ENCODE results near the gene C5orf34.
A peak's percentile ranks its signal among the peaks of the same experiment; 100 is the strongest.
"Not testable (repeated sequence)": the region's sequence is repeated elsewhere in the genome, so short reads cannot be mapped to it uniquely, and the experiment has no call there.

The C5orf34 gene

DNA sequence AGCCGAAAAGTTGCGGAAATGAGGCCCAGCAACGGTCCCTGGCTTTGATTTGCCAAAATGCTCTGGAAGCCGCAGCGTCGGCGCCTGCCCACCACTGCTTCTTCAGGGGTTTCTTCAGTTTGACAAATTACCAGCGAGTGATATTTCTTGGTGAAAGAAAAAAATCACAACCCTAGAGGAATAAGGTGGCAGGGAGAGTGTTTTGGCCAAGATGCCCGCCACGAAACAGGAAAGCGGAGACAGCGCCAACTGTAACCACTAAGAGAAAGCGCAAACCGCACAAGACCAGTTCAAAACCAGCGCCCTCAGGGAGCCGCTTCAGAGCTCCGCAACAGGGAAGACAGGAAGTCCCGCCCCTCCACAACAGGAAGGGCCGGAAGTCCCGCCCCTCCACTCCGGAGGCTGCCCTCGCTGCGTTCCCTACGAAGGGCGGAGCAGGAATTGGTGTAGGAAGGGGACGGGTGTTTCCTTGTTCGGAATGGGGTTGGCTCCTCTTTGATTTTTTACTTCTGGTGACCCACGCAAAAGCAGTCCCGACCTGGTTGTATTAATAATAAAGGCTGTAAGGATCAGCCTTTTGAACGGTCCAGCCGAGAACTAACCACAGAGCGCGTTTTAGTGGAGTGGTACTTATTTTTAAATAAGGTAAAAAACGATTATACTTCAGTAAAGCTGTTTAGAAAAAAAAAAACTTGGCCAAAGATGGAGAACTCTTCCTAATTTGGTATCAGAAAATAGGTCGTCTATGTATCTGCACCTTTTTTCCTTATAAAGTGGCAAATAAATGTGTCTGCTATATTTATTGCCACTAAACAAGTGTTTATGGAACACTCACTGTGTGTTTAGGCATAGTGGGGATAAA is at the start of gene C5orf34:
Gene C5orf34 (minus strand): TSS at position 333 of the 862 bp plus-strand sequence. CDS start 5,809 bp downstream, outside the sequence.
- peak; percentile 98 for DNase-seq

GRCh38 chr5:43564289-43564850 is 49.4 kb upstream of the C5orf34 start:
- no peak for DNase-seq

DNA sequence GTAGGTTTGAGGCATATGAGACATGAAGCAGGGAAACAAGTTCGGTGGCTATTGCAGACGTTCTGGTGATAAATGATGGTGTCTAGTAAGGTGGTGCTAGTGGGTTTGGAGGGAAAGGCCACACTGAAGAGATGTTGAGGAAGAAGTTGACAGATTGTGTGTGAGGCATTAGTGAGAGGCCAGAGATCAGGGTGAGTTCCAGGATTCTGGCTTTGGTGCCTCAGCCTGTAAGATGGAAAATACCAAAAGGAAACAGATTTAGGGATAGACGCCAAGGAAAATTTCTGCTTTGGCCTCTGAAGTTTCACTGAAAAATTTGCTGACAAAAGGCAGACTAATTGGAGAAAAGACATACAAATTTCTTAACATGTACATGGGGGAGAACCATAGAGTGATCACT is 48.4 kb upstream of the C5orf34 start:
- no peak for DNase-seq

DNA sequence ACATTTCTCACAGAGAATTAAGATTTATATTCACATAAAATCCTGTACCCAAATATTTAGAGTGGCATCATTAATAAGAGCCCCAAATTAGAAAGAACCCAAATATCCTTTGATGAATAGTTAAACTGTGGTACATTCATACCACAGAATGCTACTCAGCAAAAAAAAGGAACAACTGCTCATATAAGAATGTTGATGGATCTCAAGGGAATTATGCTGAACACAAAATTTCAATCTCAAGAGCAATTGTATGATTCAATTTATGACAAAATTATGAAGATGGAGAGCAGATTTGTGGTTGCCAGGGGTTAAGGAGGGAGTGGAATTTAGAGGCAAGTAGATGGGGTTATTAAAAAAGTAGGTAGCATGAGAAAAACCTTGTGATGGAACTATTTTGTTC is 46.4 kb upstream of the C5orf34 start:
- no peak for DNase-seq

GRCh38 chr5:43560128-43560527 is 45.2 kb upstream of the C5orf34 start:
- DNase-seq = no peak

DNA sequence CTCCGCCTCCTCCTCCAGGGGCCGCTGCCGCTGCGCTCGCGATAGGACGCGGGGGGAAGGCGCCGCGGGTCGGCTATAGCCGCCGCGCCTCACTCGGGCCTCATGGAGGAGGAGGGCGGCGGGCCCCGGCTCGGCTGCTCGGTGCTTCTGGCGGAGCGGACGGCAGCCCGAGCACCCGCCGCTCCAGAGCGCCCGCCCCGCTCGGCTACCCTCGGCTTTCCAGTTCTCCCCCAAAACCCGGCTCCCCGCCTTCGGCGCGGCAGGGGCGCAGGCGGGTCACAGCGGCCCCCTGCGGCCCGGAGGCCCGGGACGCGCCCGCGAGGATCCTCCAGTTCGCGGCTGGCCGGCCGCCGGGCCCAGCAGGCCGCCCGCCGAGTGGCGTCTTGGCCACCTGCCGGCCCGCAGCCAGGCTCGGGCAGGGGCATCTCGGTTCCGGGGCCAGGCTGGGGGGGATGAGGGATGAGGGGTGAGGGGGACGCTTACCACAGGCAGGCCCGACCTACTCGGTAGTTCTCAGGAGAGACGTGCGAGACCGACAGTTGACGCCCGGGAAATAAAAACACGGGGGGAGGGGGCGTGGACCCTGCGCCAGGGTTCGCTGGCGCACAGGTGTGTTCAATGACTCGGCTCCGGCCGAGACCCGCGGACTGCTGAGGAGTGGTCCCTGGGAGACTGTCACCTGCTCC is 42.1 kb upstream of the C5orf34 start, which contains the start of gene PAIP1:
Gene PAIP1 (minus strand): TSS at position 221 of the 686 bp plus-strand sequence. CDS start 231 bp downstream, outside the sequence.
- DNase-seq = peak; percentile 62

DNA sequence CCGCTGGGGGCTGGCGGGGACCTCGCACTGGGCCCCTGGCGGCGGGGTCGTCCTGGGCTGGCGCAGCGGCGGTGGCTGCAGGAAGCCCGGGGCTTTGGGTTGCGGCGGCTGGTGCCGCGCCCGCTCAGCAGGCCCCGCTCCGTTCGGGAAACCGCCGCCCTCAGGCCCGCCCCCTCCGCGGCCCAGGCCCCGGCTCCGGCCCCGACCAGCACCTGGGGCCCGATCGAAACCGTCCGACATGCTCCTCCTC is 41.6 kb upstream of the C5orf34 start:
- not testable (repeated sequence) for DNase-seq

- peak; percentile 41 for DNase-seq
Measured at GRCh38 chr5:43555895-43556606, 41.1 kb upstream of the C5orf34 start.

DNA sequence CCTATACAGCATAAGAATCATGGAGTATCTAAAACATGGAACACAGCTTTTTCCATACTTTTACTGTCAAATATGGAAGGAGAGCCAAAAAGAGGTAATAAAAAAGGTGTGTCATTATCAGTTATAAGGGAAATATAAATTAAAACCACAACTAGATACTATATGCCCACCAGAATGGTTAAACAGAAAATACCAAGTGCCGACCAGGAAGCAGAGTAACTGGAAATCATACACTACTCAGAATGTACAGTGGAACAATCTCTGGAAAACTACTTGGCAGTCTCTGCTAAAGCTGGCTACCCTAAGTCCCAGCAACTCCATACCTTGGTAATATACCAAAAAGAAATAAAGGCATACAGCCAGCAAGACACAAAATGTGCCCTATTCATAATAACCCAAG is 39.5 kb upstream of the C5orf34 start:
- DNase-seq = no peak

DNA sequence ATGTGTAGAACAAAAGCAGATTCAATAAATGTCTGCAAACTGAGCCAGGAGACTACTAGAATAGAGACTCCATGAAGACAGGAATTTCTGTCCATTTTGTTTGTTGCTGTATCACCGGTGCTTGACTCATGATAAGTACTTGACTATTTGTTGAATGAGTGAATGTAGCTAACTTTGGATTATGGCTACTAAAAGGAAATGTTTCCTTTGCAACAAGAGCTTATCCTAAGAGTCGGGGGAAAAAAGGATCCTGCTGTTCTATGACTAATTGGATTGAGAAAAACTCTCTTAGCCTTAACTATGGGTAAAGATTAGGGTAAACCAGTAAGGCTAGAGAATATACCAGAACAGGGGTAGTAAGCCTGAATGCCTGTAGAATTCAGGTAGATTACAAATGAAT is 38.4 kb upstream of the C5orf34 start:
- no peak for DNase-seq

DNA sequence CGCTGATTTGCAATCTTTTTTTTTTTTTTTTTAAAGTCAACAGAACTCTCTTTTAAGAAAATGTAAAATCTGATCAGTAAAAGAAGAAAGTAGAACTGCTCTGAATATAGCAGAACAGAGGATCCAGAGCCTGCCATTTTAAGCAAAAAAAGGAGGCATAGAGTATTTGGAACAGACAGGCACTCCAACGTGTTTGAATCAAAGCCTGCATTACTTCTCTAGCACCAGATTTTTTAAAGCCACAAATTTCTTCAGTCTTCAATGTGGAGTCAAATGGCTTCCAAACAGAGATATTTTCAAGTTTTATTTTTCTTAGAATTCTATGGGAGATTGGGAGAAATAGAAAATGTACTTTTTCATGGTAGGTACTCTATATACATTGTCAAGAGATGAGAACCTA is 36.8 kb upstream of the C5orf34 start:
- no peak for DNase-seq

GRCh38 chr5:43549272-43549671 is 34.3 kb upstream of the C5orf34 start:
- DNase-seq = not testable (repeated sequence)

DNA sequence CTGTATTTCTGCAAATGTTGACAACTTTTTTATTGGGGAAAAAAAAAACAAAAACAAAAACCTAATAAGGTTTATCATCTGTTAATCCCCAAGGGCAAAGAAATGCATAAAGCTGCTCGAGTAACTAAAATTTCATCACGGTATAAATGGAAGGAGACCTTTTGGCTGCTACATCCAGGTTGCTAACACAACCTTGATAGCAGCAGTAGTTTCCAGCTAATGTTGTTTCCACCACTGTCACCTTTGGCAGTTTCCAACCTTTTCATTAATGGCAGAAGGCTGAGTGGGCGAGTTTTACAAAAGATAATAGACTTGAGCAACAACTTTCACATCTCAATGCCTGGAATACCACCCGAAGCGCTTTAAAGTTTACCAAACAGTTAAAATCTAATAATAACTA is 33.4 kb upstream of the C5orf34 start:
- DNase-seq = no peak

DNA sequence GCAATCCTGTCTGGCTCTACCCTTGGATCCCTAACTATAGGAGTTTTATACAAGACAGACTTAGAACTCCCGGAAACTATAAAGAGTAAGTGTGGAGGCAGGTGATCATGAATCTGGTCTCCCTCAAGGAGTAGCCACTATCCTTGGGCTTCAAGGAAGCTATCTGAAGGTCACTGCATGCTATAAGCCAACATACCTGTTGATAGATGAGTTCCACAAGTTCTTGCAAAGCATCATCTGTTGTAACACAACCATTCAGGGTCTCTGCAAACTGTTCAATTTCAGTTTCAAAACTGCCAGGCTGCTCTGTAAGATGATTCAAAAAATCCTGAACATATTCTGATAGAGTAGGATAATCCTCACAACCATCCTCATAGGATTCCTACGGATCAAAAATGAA is 32.6 kb upstream of the C5orf34 start:
- no peak for DNase-seq

- DNase-seq = no peak
Measured at GRCh38 chr5:43543434-43543833, 28.5 kb upstream of the C5orf34 start.

DNA sequence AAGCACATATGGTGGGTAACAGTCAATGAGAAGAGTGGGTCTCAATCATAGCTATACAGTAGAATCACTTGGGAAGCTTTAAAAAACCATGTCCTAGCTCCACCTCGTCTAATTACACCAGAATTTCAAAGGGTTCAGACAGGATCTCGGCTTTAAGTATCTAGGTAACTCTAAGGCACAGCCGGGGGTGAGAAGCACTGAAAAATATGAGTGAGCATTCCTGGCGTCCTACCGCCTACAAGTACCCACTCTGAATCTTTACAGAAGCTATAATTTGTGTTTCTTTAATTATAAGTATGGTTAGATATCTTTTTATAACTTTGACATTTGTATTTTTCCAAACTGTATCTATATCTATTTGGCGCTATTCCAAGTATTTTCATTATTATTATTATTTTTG is 25.8 kb upstream of the C5orf34 start:
- no peak for DNase-seq

DNA sequence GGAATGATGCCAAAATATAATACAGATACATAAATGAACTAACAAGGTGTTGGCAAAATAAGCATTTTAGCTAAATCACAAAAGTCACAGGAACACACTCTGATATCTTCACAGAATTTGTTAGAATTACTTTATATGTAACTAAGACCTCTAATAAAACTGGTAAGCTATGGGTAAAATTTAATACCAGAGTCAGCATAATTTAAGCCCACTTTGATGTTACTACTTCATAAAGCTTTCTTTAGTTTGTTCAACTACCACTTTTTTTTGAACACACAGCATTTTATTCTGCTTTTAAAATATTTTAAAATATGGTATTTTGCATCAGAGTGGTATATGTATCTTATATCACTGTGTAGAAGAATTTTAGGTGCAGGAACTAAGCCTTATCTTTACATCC is 22.0 kb upstream of the C5orf34 start:
- DNase-seq = no peak

- no peak for DNase-seq
Measured at GRCh38 chr5:43533646-43534045, 18.7 kb upstream of the C5orf34 start.

- DNase-seq = no peak
Measured at GRCh38 chr5:43530648-43531047, 15.7 kb upstream of the C5orf34 start.

- DNase-seq = no peak
Measured at GRCh38 chr5:43523662-43524072, 8.7 kb upstream of the C5orf34 start.

GRCh38 chr5:43520615-43521014 is 5.7 kb upstream of the C5orf34 start:
- DNase-seq = no peak

DNA sequence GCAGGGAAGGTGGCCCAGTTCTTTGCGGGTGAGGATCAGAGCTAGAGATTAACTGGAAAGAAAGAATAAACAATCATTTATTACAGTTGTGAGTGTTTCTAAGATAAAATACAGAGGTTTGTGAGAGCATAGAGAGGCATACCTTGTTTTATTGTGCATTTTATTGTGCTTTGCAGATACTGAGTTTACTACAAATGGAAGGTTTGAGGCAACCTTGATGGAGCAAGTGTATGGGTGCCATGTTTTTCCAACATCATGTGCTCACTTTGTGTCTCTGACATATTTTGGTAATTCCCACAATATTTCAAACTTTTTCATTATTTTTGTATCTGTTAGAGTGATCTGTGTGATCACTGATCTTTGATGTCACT is 715 bp upstream of the C5orf34 start:
- no peak for DNase-seq

DNA sequence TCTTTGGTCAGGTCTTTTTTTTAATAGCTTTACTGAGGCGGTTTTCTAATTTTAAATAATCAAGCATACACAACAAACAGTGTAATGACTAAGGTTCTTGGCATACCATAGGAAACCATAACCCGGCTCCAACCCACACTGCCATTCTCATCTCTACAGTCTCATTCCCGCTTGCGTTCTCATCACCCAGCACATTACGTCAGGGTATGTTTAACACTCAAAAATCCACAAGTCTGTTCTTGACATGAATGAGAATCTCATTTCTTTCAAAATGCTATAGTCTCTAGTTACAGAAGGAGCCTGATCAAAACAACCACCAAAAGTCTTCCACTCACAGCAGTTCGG is 505 bp downstream of the C5orf34 start:
- no peak for DNase-seq

GRCh38 chr5:43514025-43514424 is 923 bp downstream of the C5orf34 start:
- no peak for DNase-seq
